Measurements from ENCODE around the gene BNIPL. TPM values are rescaled to one million over a fixed set of nuclear protein-coding genes. Genes with fewer than 3 reads are reported as not detected.

Gene BNIPL
- total and polyA plus RNA-seq, 2 of the 4 experiments (the other 2 are of a cell fraction): under 0.01 to 0.38 TPM

DNA sequence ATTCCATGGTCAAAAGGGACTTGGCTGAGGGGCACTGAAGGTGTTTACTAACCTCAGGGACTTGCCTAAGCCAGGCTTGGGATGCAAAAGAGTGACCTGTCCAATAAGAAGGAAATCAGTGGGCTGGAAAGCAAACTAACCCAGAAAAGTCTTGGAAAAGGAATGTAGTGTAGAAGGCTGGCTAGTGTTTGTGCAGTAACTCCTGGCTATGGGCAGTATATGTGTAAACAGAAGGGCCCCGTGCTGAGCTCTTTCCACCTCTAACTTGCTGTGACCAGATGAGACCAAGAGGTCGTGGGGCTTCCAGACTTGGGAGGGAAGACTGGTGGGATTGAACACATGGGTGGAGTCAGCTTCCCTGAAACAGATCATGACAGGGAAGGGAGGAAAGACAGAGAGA lies 33.8 kb upstream of the BNIPL start:
- ATAC-seq (ENCODE audit: low read depth) (no peak), DNase-seq (no peak)
- Histone ChIP-seq H2AFZ (replicated peaks; ENCODE audit: low read length, poor library complexity) (no peak overlapping the region), H2BK120ac (ENCODE audit: low read depth, low read length) (no peak overlapping the region), H2BK5ac (ENCODE audit: low read depth, low read length, poor library complexity, severe bottlenecking) (no peak overlapping the region), H3K9me1 (ENCODE audit: insufficient read depth, low read length) (peaks cover 16% of the 10 kb centered on the region), H2BK20ac (ENCODE audit: low read depth, low read length) (no peak overlapping the region), H3K4me2 (ENCODE audit: low read depth, low read length) (no peak overlapping the region; the same call in 1 of the 2 replicates), H3K9me3 (ENCODE audit: control insufficient read depth, insufficient read depth, low read length) (no peaks in the 10 kb centered on the region), H3K9ac (ENCODE audit: low read depth, low read length) (no peak overlapping the region), H3K23ac (ENCODE audit: low read depth, low read length) (no peak overlapping the region), H4K8ac (ENCODE audit: low read depth in 2 of 2, low read length in 2 of 2) (no peak overlapping the region), H3K4me3 (ENCODE audit: insufficient read depth, low read depth, low read length) (no peak overlapping the region), H3K27me3 (ENCODE audit: control insufficient read depth, insufficient read depth, low read length) (no peaks in the 10 kb centered on the region), H2AK9ac (replicated peaks; ENCODE audit: low read depth, low read length, poor library complexity) (no peak overlapping the region), H2AK5ac (ENCODE audit: low read depth, low read length) (no peak overlapping the region), H2BK15ac (ENCODE audit: low read depth, low read length) (no peak overlapping the region), H3K4me1 (ENCODE audit: control insufficient read depth, insufficient read depth, low read length) (peaks cover 9% of the 10 kb centered on the region), H3K14ac (replicated peaks; ENCODE audit: low read depth, low read length) (no peak overlapping the region), H4K20me1 (ENCODE audit: insufficient read depth, low read length) (no peaks in the 10 kb centered on the region), H3K79me1 (ENCODE audit: low read depth in 1 of 2, low read length in 2 of 2) (peaks cover 7 to 15% of the 10 kb centered on the region in 2 experiments), H4K91ac (ENCODE audit: insufficient read depth, low read depth, low read length) (no peak overlapping the region), H3K4ac (ENCODE audit: low read depth, low read length) (no peak overlapping the region), H3K36me3 (ENCODE audit: control insufficient read depth, insufficient read depth, low read length) (peaks cover 24% of the 10 kb centered on the region), H3K27ac (ENCODE audit: insufficient read depth, low read length) (no peak overlapping the region), H3K18ac (ENCODE audit: low read depth, low read length) (no peak overlapping the region), H3K56ac (ENCODE audit: extremely low read depth, insufficient read depth, low read length) (no peak overlapping the region), H4K5ac (ENCODE audit: low read depth, low read length) (no peak overlapping the region)
- no TSS peak for BruUV-seq (replicated peaks)
- ChIA-PET POLR2A (ENCODE audit: unreplicated experiment) (no interaction called here), CTCF (no interaction called here)
- in situ Hi-C loops (cut with MboI; ENCODE audit: low sequenced_read_pairs): no loop called here
- no CpG with 5 or more reads among the region's 2 CpGs for WGBS, 2 experiments (ENCODE audit: extremely low coverage in 2 of 2, insufficient read length in 1 of 2)
- dilution Hi-C loops (cut with HindIII; ENCODE audit: low sequenced_read_pairs, unreplicated experiment): no loop called here
- TF ChIP-seq POLR2A (IDR thresholded peaks at IDR 0.05; ENCODE audit: low read depth, low read length) (no peak), RCOR1 (IDR thresholded peaks at IDR 0.05; ENCODE audit: insufficient replicate concordance, low read length) (no peak), RAD21 (IDR thresholded peaks at IDR 0.05; ENCODE audit: low read length) (no peak), MXI1 (IDR thresholded peaks at IDR 0.05; ENCODE audit: borderline replicate concordance, low read depth, low read length) (no peak), RFX5 (IDR thresholded peaks at IDR 0.05; ENCODE audit: low read depth, low read length) (no peak), MAFK (IDR thresholded peaks at IDR 0.05; ENCODE audit: low read depth, low read length) (no peak), CEBPB (IDR thresholded peaks at IDR 0.05; ENCODE audit: low read depth, low read length) (no peak), BHLHE40 (IDR thresholded peaks at IDR 0.05; ENCODE audit: low read depth, low read length) (no peak), NFE2L2 (IDR thresholded peaks at IDR 0.05; ENCODE audit: low read depth, low read length) (no peak), FOS (IDR thresholded peaks at IDR 0.05; ENCODE audit: low read depth, low read length) (no peak), SMC3 (IDR thresholded peaks at IDR 0.05; ENCODE audit: low read depth, low read length) (no peak), MAZ (IDR thresholded peaks at IDR 0.05; ENCODE audit: borderline replicate concordance, low read depth, low read length) (no peak), CHD1 (IDR thresholded peaks at IDR 0.05; ENCODE audit: low read depth, low read length) (no peak)
- TF ChIP-seq, protein P1, sequence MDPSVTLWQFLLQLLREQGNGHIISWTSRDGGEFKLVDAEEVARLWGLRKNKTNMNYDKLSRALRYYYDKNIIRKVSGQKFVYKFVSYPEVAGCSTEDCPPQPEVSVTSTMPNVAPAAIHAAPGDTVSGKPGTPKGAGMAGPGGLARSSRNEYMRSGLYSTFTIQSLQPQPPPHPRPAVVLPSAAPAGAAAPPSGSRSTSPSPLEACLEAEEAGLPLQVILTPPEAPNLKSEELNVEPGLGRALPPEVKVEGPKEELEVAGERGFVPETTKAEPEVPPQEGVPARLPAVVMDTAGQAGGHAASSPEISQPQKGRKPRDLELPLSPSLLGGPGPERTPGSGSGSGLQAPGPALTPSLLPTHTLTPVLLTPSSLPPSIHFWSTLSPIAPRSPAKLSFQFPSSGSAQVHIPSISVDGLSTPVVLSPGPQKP (IDR thresholded peaks at IDR 0.05; ENCODE audit: borderline replicate concordance, low read depth, low read length): no peak
- TF ChIP-seq, protein P2, sequence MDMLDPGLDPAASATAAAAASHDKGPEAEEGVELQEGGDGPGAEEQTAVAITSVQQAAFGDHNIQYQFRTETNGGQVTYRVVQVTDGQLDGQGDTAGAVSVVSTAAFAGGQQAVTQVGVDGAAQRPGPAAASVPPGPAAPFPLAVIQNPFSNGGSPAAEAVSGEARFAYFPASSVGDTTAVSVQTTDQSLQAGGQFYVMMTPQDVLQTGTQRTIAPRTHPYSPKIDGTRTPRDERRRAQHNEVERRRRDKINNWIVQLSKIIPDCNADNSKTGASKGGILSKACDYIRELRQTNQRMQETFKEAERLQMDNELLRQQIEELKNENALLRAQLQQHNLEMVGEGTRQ (IDR thresholded peaks at IDR 0.05; ENCODE audit: low read depth, low read length): no peak
- TF ChIP-seq, protein P3, sequence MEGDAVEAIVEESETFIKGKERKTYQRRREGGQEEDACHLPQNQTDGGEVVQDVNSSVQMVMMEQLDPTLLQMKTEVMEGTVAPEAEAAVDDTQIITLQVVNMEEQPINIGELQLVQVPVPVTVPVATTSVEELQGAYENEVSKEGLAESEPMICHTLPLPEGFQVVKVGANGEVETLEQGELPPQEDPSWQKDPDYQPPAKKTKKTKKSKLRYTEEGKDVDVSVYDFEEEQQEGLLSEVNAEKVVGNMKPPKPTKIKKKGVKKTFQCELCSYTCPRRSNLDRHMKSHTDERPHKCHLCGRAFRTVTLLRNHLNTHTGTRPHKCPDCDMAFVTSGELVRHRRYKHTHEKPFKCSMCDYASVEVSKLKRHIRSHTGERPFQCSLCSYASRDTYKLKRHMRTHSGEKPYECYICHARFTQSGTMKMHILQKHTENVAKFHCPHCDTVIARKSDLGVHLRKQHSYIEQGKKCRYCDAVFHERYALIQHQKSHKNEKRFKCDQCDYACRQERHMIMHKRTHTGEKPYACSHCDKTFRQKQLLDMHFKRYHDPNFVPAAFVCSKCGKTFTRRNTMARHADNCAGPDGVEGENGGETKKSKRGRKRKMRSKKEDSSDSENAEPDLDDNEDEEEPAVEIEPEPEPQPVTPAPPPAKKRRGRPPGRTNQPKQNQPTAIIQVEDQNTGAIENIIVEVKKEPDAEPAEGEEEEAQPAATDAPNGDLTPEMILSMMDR (conservative IDR thresholded peaks at IDR 0.05; ENCODE audit: low read depth, low read length): no peak
- intact Hi-C loops (cut with micrococcal nuclease): loop anchor here (10.0 kb wide), 1 partner anchor 438 kb away; no protein-coding TSS in a partner anchor
